Lower leg skin (tissue), 3 donors: ENCODE results near the gene HINFP.

ENCODE experiments used
- CTCF ChIP-seq, 3 donors: fragments of 450-650 bp; IDR thresholded peaks; one replicate each; pipeline ENCODE4 v1.5.1; 2016; ENCODE audit warnings: antibody characterized with exemption in 3 of 3, mild to moderate bottlenecking in 3 of 3, moderate library complexity in 2 of 3
- POLR2A ChIP-seq, 2 donors: fragments of 450-650 bp; IDR thresholded peaks; one replicate each; pipeline ENCODE4 v1.6.1; 2016 to 2017; ENCODE audit warnings: antibody characterized with exemption in 2 of 2, mild to moderate bottlenecking in 1 of 2, moderate library complexity in 1 of 2

GRCh38 chr11:119179342-119179741 lies 58.0 kb downstream of the HINFP start:
- TF ChIP-seq CTCF (IDR thresholded peaks at IDR 0.05) (no peak), POLR2A (IDR thresholded peaks at IDR 0.05) (no peak)
